ENCODE measurements around the gene ALAD.

GRCh38 chr9:113444736-113445135 is 43.7 kb upstream of the ALAD start:
- TF ChIP-seq CTCF (IDR thresholded peaks at IDR 0.05; ENCODE audit: low read length) (no peak), EZH2phosphoT487 (IDR thresholded peaks at IDR 0.05; ENCODE audit: low read length) (no peak), EZH2 (optimal IDR thresholded peaks at IDR 0.05; ENCODE audit: low read depth, low read length) (no peak)

Measured in MM.1S (cell line).